PC-9 (cell line): ENCODE results near the gene LRMDA. TPM values are rescaled to one million over a fixed set of nuclear protein-coding genes. Genes with fewer than 3 reads are reported as not detected.

Experiments
- BruUV-seq: library from RNA; stranded (reverse); fragments of 400-500 nt; replicated peaks from 2 replicates; lab custom pipeline; 2021; lab: Mats Ljungman, UMichigan
- CTCF ChIA-PET: fragments of 300-600 bp; sonication (Branson Sonifier 250); formaldehyde crosslinking; loops from one replicate; lab custom pipeline; 2022; ENCODE audit warnings: antibody characterized with exemption; lab: Charles Lee
- POLR2A ChIA-PET: fragments of 300-600 bp; sonication (Branson Sonifier 250); formaldehyde crosslinking; loops from one replicate; lab custom pipeline; 2022; ENCODE audit warnings: antibody characterized with exemption; ENCODE audit not compliant: unreplicated experiment; lab: Charles Lee
- DNase-seq, 2 experiments: peaks; one replicate each; pipeline versions ENCODE4 v3.0.0 to v3.0.0-alpha.2; 2015 to 2022; ENCODE audit warnings: mixed read lengths in 1 of 2
- H2AFZ ChIP-seq: fragments of 200-600 bp; sonication (generic); 2 replicates; pipeline ENCODE4 v1.8.1; 2017; ENCODE audit warnings: antibody characterized with exemption
- H3F3A ChIP-seq: fragments of 200-600 bp; sonication (generic); 2 replicates; pipeline ENCODE4 v1.8.1; 2017; ENCODE audit warnings: antibody characterized with exemption, mild to moderate bottlenecking, low read depth; ENCODE audit not compliant: insufficient read depth
- H3K27ac ChIP-seq: fragments of 200-600 bp; sonication (generic); 2 replicates; pipeline ENCODE4 v1.6.1; 2016; ENCODE audit warnings: mixed run types
- H3K27me3 ChIP-seq: fragments of 200-600 bp; sonication (generic); 2 replicates; pipeline ENCODE4 v1.6.1; 2016; ENCODE audit warnings: low read depth, mixed run types; ENCODE audit not compliant: insufficient read depth
- H3K36me3 ChIP-seq: fragments of 200-600 bp; sonication (generic); 2 replicates; pipeline ENCODE4 v1.6.1; 2016; ENCODE audit warnings: low read depth, mixed run types
- H3K4me1 ChIP-seq: fragments of 200-600 bp; sonication (generic); replicated peaks from 2 replicates; pipeline ENCODE4 v1.6.1; 2016; ENCODE audit warnings: mixed run types; ENCODE audit not compliant: insufficient read depth
- H3K4me2 ChIP-seq: fragments of 200-600 bp; sonication (generic); 2 replicates; pipeline ENCODE4 v1.6.1; 2017; ENCODE audit warnings: mixed run types
- H3K4me3 ChIP-seq: fragments of 200-600 bp; sonication (generic); 2 replicates; pipeline ENCODE4 v1.6.1; 2016; ENCODE audit warnings: mixed run types
- H3K79me2 ChIP-seq: fragments of 200-600 bp; sonication (generic); 2 replicates; pipeline ENCODE4 v1.6.1; 2017; ENCODE audit warnings: low read depth, mixed run types
- H3K9me2 ChIP-seq: fragments of 200-600 bp; sonication (generic); 2 replicates; pipeline ENCODE4 v1.8.1; 2017; ENCODE audit warnings: mild to moderate bottlenecking; ENCODE audit not compliant: insufficient read depth
- H3K9me3 ChIP-seq: fragments of 200-600 bp; sonication (generic); 2 replicates; pipeline ENCODE4 v1.8.1; 2016; ENCODE audit warnings: low read depth; ENCODE audit not compliant: insufficient read depth
- H4K20me1 ChIP-seq: fragments of 200-600 bp; sonication (generic); 2 replicates; pipeline ENCODE4 v1.8.1; 2017; ENCODE audit not compliant: insufficient read depth
- CTCF ChIP-seq: fragments of 200-600 bp; sonication (generic); conservative IDR thresholded peaks from 2 replicates; pipeline ENCODE4 v1.6.1; 2017; ENCODE audit warnings: mixed run types, antibody characterized with exemption, mild to moderate bottlenecking, moderate library complexity
- EZH2 ChIP-seq: fragments of 200-600 bp; sonication (generic); IDR thresholded peaks from 2 replicates; pipeline ENCODE4 v1.8.0; 2017; ENCODE audit warnings: antibody characterized with exemption, low read depth
- intact Hi-C: fragments of 100-400 bp; cut with micrococcal nuclease; formaldehyde crosslinking; loops from one replicate; pipeline ENCODE4 v1.10.0; 2022; ENCODE audit not compliant: unreplicated experiment
- total RNA-seq: library from RNA; stranded (reverse); gene quantifications from 2 replicates; pipeline ENCODE4 v1.2.3, GENCODE V29; 2021

LRMDA gene
- total RNA-seq, 1 experiment from 2014 or later = not detected

GRCh38 chr10:76395251-76395650 lies 963.8 kb downstream of the LRMDA start:
- Histone ChIP-seq H2AFZ (no peak overlapping the region), H3K4me3 (no peak overlapping the region), H3K27me3 (no peaks in the 10 kb centered on the region), H3K4me1 (no peaks in the 10 kb centered on the region), H4K20me1 (no peaks in the 10 kb centered on the region), H3K79me2 (no peaks in the 10 kb centered on the region), H3K36me3 (no peaks in the 10 kb centered on the region), H3K9me3 (no peaks in the 10 kb centered on the region), H3K4me2 (no peak overlapping the region), H3F3A (no peaks in the 10 kb centered on the region), H3K27ac (no peak overlapping the region), H3K9me2 (no peaks in the 10 kb centered on the region)
- intact Hi-C loops = no loop called here
- ChIA-PET CTCF (no interaction called here), POLR2A (no interaction called here)
- DNase-seq = no peak
- no TSS peak for BruUV-seq
- TF ChIP-seq CTCF = no peak
- no peak for TF ChIP-seq EZH2

GRCh38 chr10:76396134-76396533 lies 964.7 kb downstream of the LRMDA start:
- no peak overlapping the region for H3K27ac ChIP-seq
- H3K79me2 ChIP-seq = no peaks in the 10 kb centered on the region
- no peaks in the 10 kb centered on the region for H3K4me1 ChIP-seq
- H3K9me2 ChIP-seq = no peaks in the 10 kb centered on the region
- H4K20me1 ChIP-seq = no peaks in the 10 kb centered on the region
- H3K4me3 ChIP-seq = no peak overlapping the region
- POLR2A ChIA-PET = no interaction called here
- H2AFZ ChIP-seq = no peak overlapping the region
- intact Hi-C loops = no loop called here
- no peak overlapping the region for H3K4me2 ChIP-seq
- no peaks in the 10 kb centered on the region for H3F3A ChIP-seq
- CTCF ChIA-PET = no interaction called here
- DNase-seq = no peak
- no peaks in the 10 kb centered on the region for H3K9me3 ChIP-seq
- no TSS peak for BruUV-seq
- H3K27me3 ChIP-seq = no peaks in the 10 kb centered on the region
- H3K36me3 ChIP-seq = no peaks in the 10 kb centered on the region
- TF ChIP-seq CTCF (no peak), EZH2 (no peak)

GRCh38 chr10:76397181-76398042 lies 966.0 kb downstream of the LRMDA start:
- no peak overlapping the region for H2AFZ ChIP-seq
- no peak overlapping the region for H3K4me2 ChIP-seq
- H3K79me2 ChIP-seq = no peaks in the 10 kb centered on the region
- H3K27me3 ChIP-seq = no peaks in the 10 kb centered on the region
- H3K4me1 ChIP-seq = no peaks in the 10 kb centered on the region
- no peaks in the 10 kb centered on the region for H3F3A ChIP-seq
- no peak for DNase-seq
- no peaks in the 10 kb centered on the region for H3K9me2 ChIP-seq
- H4K20me1 ChIP-seq = no peaks in the 10 kb centered on the region
- POLR2A ChIA-PET = no interaction called here
- H3K27ac ChIP-seq = no peak overlapping the region
- TF ChIP-seq EZH2 (no peak), CTCF (no peak)
- intact Hi-C loops = no loop called here
- H3K4me3 ChIP-seq = no peak overlapping the region
- CTCF ChIA-PET = no interaction called here
- no peaks in the 10 kb centered on the region for H3K36me3 ChIP-seq
- no TSS peak for BruUV-seq
- H3K9me3 ChIP-seq = no peaks in the 10 kb centered on the region
